ENCODE measurements around the gene DEGS2. TPM values are rescaled to one million over a fixed set of nuclear protein-coding genes. Genes with fewer than 3 reads are reported as not detected.

The DEGS2 gene
- total and polyA plus RNA-seq, 8 donors: 1.2 to 53.0 (median 13.5) TPM

DNA sequence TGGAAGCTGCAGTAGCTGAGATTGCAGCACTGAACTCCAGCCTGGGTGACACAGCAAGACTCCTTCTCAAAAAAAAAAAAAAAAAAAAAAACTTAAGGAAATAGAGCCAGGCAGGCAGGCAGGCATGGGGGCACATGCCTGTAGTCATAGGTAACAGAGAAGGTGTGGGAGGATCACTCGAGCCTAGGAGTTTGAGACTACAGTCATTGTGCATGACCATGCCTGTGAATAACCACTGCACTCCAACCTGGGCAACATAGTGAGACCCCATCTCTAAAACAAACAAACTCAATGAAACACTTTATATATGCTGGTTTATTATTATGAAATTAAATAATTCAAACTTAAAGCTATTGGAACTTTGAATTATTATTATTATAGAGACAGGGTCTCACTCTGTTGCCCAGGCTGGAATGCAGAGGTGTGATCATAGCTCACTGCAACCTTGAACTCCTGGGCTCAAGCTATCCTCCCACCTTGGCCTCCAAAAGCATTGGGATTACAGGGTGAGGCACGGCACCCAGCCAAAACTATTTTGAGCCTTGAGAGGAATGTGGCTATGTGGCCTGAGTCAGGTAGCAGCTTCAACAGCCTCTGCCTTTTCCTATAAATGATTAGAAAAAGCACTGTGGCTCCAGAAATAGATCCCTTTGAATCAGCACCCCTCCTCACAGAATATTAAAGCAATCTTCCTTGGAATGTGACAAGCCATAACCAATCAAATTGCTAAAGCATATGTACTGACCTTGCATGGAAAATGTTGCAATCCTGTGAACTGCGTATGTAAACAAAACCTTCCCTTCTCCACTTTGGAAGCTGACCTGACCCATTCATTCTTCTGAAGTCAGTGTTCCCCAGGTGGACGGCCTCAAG, 44.8 kb upstream of the DEGS2 start:
- peaks cover 0 to 18% (median 15%) of the 10 kb centered on the region in 4 donors for H3K4me1 ChIP-seq
- intact Hi-C loops (cut with DNase I; ENCODE audit: low total_unique reads): loop anchor here (10.0 kb wide), 1 partner anchor 219 kb away; no protein-coding TSS in a partner anchor
- no peak overlapping the region for H3K4me3 ChIP-seq
- no peaks in the 10 kb centered on the region for H3K27me3 ChIP-seq
- H3K9me3 ChIP-seq: no peaks in the 10 kb centered on the region
- WGBS, 5 donors: 30 to 46% (median 38%) methylated on average over 4 of the region's 4 CpGs
- no peak for TF ChIP-seq POLR2A (IDR thresholded peaks at IDR 0.05)
- TF ChIP-seq EP300 (IDR thresholded peaks at IDR 0.05): no peak
- TF ChIP-seq POLR2AphosphoS5 (IDR thresholded peaks at IDR 0.05): peak in 2 of 3 donors; percentile 26 to 50
- no peak for TF ChIP-seq CTCF (IDR thresholded peaks at IDR 0.05)
- H3K27ac ChIP-seq: peak overlapping the region; percentile 26 to 66 (median 60)
- no peaks in the 10 kb centered on the region for H3K36me3 ChIP-seq
- DNase-seq: peak; percentile 63 to 71

GRCh38 chr14:100203146-100203545, 43.7 kb upstream of the DEGS2 start:
- no peak for DNase-seq
- TF ChIP-seq CTCF (IDR thresholded peaks at IDR 0.05) (no peak), EP300 (IDR thresholded peaks at IDR 0.05) (no peak), POLR2AphosphoS5 (IDR thresholded peaks at IDR 0.05) (no peak), POLR2A (IDR thresholded peaks at IDR 0.05) (no peak)
- 89 to 96% (median 93%) methylated on average over 4 of the region's 4 CpGs for WGBS, 5 donors
- H3K4me3 ChIP-seq: no peak overlapping the region
- H3K4me1 ChIP-seq: peaks cover 0 to 18% (median 15%) of the 10 kb centered on the region in 4 donors
- no peaks in the 10 kb centered on the region for H3K36me3 ChIP-seq
- no peak overlapping the region for H3K27ac ChIP-seq
- H3K27me3 ChIP-seq: no peaks in the 10 kb centered on the region
- intact Hi-C loops (cut with DNase I; ENCODE audit: low total_unique reads): loop anchor here (10.0 kb wide), 1 partner anchor 218 kb away; no protein-coding TSS in a partner anchor
- H3K9me3 ChIP-seq: no peaks in the 10 kb centered on the region

DNA sequence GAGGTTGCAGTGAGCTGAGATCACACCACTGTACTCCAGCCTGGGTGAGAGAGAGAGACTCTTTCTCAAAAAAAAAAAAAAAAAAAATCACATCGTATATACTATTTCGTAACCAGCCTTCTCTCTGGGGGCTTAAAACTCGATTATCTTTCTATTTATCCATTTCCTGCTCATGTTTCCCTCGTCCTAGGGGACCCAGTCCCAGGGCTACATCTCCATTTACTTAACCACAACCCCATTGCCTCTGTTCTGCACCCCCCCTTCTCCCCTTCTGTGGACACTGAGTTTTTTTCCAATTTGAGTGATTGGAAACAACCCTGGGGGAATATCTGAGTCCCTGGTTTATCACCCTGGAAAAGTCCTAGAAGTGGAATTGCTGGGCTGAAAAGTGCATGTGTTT, 43.3 kb upstream of the DEGS2 start:
- no peaks in the 10 kb centered on the region for H3K27me3 ChIP-seq
- no peaks in the 10 kb centered on the region for H3K36me3 ChIP-seq
- H3K4me3 ChIP-seq: no peak overlapping the region
- WGBS, 5 donors: 51 to 71% (median 64%) methylated on average over 4 of the region's 4 CpGs
- no peak overlapping the region for H3K27ac ChIP-seq
- H3K9me3 ChIP-seq: no peaks in the 10 kb centered on the region
- DNase-seq: no peak
- TF ChIP-seq POLR2AphosphoS5 (IDR thresholded peaks at IDR 0.05) (no peak), EP300 (IDR thresholded peaks at IDR 0.05) (no peak), CTCF (IDR thresholded peaks at IDR 0.05) (no peak), POLR2A (IDR thresholded peaks at IDR 0.05) (no peak)
- peaks cover 0 to 18% (median 15%) of the 10 kb centered on the region in 4 donors for H3K4me1 ChIP-seq
- intact Hi-C loops (cut with DNase I; ENCODE audit: low total_unique reads): loop anchor here (10.0 kb wide), 1 partner anchor 218 kb away; no protein-coding TSS in a partner anchor

- H3K9me3 ChIP-seq: no peaks in the 10 kb centered on the region
- intact Hi-C loops (cut with DNase I; ENCODE audit: low total_unique reads): loop anchor here (10.0 kb wide), 1 partner anchor 217 kb away; no protein-coding TSS in a partner anchor
- 63 to 75% (median 71%) methylated on average over 5 of the region's 5 CpGs for WGBS, 5 donors
- TF ChIP-seq CTCF (IDR thresholded peaks at IDR 0.05) (no peak), EP300 (IDR thresholded peaks at IDR 0.05) (no peak), POLR2A (IDR thresholded peaks at IDR 0.05) (no peak), POLR2AphosphoS5 (IDR thresholded peaks at IDR 0.05) (no peak)
- DNase-seq: peak in 1 of 2 donors; percentile 37
- no peaks in the 10 kb centered on the region for H3K36me3 ChIP-seq
- no peaks in the 10 kb centered on the region for H3K27me3 ChIP-seq
- no peak overlapping the region for H3K27ac ChIP-seq
- no peak overlapping the region for H3K4me3 ChIP-seq
- H3K4me1 ChIP-seq: peaks cover 0 to 18% (median 15%) of the 10 kb centered on the region in 4 donors
Measured at GRCh38 chr14:100201701-100202100, 42.3 kb upstream of the DEGS2 start.
